C1 segment of cervical spinal cord (tissue), 14 donors: ENCODE results near the gene KDM7A.
"Not testable (repeated sequence)": the region's sequence is repeated elsewhere in the genome, so short reads cannot be mapped to it uniquely, and the experiment has no call there.

Source experiments
- DNase-seq, 14 donors: peaks; one replicate each; lab custom pipeline; 2025; lab: John Stamatoyannopoulos, UW

KDM7A gene

GRCh38 chr7:140176811-140177702, at the start of gene KDM7A:
KDM7A (minus strand) TSS chr7:140176983; CDS start chr7:140176937, 46 bp downstream.
- peak; percentile 26 to 92 (median 82) for DNase-seq

GRCh38 chr7:140225562-140226249, 48.9 kb upstream of the KDM7A start:
- no peak for DNase-seq

GRCh38 chr7:140223515-140224221, 46.9 kb upstream of the KDM7A start:
- DNase-seq = no peak

GRCh38 chr7:140222814-140223213, 46.0 kb upstream of the KDM7A start:
- DNase-seq = no peak

GRCh38 chr7:140219672-140220524, 43.1 kb upstream of the KDM7A start:
- DNase-seq = no peak

GRCh38 chr7:140218656-140219055, 41.9 kb upstream of the KDM7A start:
- DNase-seq = no peak

GRCh38 chr7:140217750-140218501, 41.1 kb upstream of the KDM7A start:
- no peak for DNase-seq

- no peak for DNase-seq
These were observed 38.5 kb upstream of the KDM7A start for GRCh38 chr7:140215281-140215680.

GRCh38 chr7:140214075-140214684, 37.4 kb upstream of the KDM7A start:
- peak in 1 of 14 donors; percentile 14 for DNase-seq

GRCh38 chr7:140213684-140214074, 36.9 kb upstream of the KDM7A start:
- no peak for DNase-seq

- no peak for DNase-seq
These were observed 35.5 kb upstream of the KDM7A start for GRCh38 chr7:140212100-140212881.

GRCh38 chr7:140211698-140212097, 34.9 kb upstream of the KDM7A start:
- DNase-seq = no peak

GRCh38 chr7:140209866-140210609, 33.3 kb upstream of the KDM7A start:
- peak in 3 of 14 donors; percentile 23 to 49 (median 38) for DNase-seq

- no peak for DNase-seq
These were observed 30.0 kb upstream of the KDM7A start for GRCh38 chr7:140206616-140207389.

GRCh38 chr7:140205600-140205999, 28.8 kb upstream of the KDM7A start:
- no peak for DNase-seq

GRCh38 chr7:140203556-140203955, 26.8 kb upstream of the KDM7A start:
- DNase-seq = no peak

- DNase-seq = not testable (repeated sequence)
These were observed 26.2 kb upstream of the KDM7A start for GRCh38 chr7:140202942-140203341.

GRCh38 chr7:140201393-140201792, 24.6 kb upstream of the KDM7A start:
- DNase-seq = no peak
